NCI-H345 treated with DMSO at 0.1 percent for 48 hours (cell line): ENCODE data around the gene ITIH5.

Experiments
- DNase-seq: peaks from one replicate; lab custom pipeline; 2025; ENCODE audit not compliant: unreplicated experiment; lab: John Stamatoyannopoulos, UW

ITIH5 gene

GRCh38 chr10:7553531-7553930, 113.2 kb downstream of the ITIH5 start:
- DNase-seq: no peak

GRCh38 chr10:7551950-7552716, 114.6 kb downstream of the ITIH5 start:
- no peak for DNase-seq

GRCh38 chr10:7551289-7551688, 115.5 kb downstream of the ITIH5 start:
- no peak for DNase-seq

- no peak for DNase-seq
Measured at GRCh38 chr10:7550013-7550412, 116.8 kb downstream of the ITIH5 start.

GRCh38 chr10:7547829-7548228, 118.9 kb downstream of the ITIH5 start:
- DNase-seq: no peak

- DNase-seq: no peak
Measured at GRCh38 chr10:7547206-7547605, 119.6 kb downstream of the ITIH5 start.

- no peak for DNase-seq
Measured at GRCh38 chr10:7546385-7546967, 120.3 kb downstream of the ITIH5 start.

- no peak for DNase-seq
Measured at GRCh38 chr10:7545792-7546191, 121.0 kb downstream of the ITIH5 start.

- DNase-seq: no peak
Measured at GRCh38 chr10:7545261-7545660, 121.5 kb downstream of the ITIH5 start.

GRCh38 chr10:7544203-7544602, 122.6 kb downstream of the ITIH5 start:
- DNase-seq: no peak

- DNase-seq: no peak
Measured at GRCh38 chr10:7542189-7542914, 124.4 kb downstream of the ITIH5 start.

GRCh38 chr10:7541137-7542087, 125.4 kb downstream of the ITIH5 start:
- DNase-seq: no peak

GRCh38 chr10:7538970-7539654, 127.7 kb downstream of the ITIH5 start:
- DNase-seq: no peak

GRCh38 chr10:7537126-7537525, 129.6 kb downstream of the ITIH5 start:
- DNase-seq: no peak

GRCh38 chr10:7534480-7534852, 132.3 kb downstream of the ITIH5 start:
- no peak for DNase-seq

- DNase-seq: no peak
Measured at GRCh38 chr10:7533657-7534479, 132.9 kb downstream of the ITIH5 start.

GRCh38 chr10:7532723-7533498, 133.9 kb downstream of the ITIH5 start:
- no peak for DNase-seq

- DNase-seq: no peak
Measured at GRCh38 chr10:7529638-7530037, 137.1 kb downstream of the ITIH5 start.

GRCh38 chr10:7527468-7527867, 139.3 kb downstream of the ITIH5 start:
- DNase-seq: no peak
